Stimulated activated CD4-positive, alpha-beta T cell treated with anti-CD3 and anti-CD28 coated beads, Interleukin-4, amount 100 ng/mL, for 48 hours (primary cell): ENCODE results near the gene DNAAF5.

Source experiments
- DNase-seq, 2 donors: peaks; one replicate each; pipeline ENCODE4 v3.0.0-alpha.2; 2020; ENCODE audit warnings: low read depth in 2 of 2

Gene DNAAF5

GRCh38 chr7:834277-834676 is 107.8 kb downstream of the DNAAF5 start:
- DNase-seq: no peak

GRCh38 chr7:835021-835420 is 108.5 kb downstream of the DNAAF5 start:
- no peak for DNase-seq

GRCh38 chr7:835485-836401 is 109.2 kb downstream of the DNAAF5 start:
- no peak for DNase-seq
